ENCODE measurements around the gene CARMIL1.

DNA sequence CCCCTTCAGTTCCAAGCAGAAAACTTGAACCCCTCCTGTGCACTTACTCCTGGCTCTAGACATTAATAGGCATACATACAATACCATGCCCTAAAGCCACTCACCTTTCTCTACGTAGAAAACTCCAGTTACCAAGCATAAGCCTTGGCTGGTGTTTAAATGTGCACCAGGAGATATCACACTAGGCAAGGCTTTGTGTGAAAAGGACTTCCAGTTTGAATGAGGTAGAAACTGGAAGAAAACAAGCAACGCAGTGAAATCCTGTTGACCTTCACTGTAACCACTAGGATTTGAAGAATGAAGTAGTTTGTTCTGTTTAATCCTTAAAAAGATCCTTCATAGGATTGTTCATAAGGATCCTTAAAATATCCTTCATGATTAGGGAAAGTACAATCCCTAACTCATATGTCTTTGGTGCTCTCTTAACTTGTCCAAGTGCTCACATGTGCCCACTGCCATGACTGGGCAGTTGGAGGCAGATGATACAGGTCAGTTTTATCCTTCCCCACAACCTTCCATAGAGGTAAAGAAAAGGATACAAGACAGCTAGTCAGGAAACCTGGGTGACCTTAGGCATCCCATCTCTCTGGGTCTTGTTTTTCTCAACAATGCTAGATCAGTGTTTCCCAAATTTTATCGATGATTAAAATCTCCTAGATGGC, 363.6 kb downstream of the CARMIL1 start:
- TF ChIP-seq GATA3 (IDR thresholded peaks at IDR 0.05; ENCODE audit: low read depth, low read length) (no peak), GATA2 (IDR thresholded peaks at IDR 0.05; ENCODE audit: low read depth, low read length) (no peak)

Measured in SH-SY5Y (cell line).